Measurements from ENCODE around the gene AKAP6.

AKAP6 gene

DNA sequence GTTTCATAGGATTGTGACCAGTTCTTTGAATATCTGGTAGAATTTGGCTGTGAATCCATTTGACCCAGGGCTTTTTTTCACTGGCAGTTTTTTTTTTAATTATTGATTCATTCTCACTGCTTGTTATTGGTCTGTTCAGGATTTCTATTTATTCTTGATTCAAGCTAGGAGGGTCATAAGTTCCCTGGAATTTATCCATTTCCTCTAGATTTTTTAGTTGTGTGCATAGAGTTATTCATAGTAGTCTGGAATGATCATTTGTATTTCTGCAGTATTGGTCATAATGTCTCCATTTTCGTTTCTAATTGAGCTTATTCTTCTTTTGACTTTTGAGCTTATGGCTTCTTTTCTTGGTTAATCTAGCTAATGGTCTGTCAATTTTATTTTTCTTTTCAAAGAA, 291.6 kb downstream of the AKAP6 start:
- no peak for DNase-seq

GRCh38 chr14:32621585-32621984, 292.5 kb downstream of the AKAP6 start:
- DNase-seq = no peak

DNA sequence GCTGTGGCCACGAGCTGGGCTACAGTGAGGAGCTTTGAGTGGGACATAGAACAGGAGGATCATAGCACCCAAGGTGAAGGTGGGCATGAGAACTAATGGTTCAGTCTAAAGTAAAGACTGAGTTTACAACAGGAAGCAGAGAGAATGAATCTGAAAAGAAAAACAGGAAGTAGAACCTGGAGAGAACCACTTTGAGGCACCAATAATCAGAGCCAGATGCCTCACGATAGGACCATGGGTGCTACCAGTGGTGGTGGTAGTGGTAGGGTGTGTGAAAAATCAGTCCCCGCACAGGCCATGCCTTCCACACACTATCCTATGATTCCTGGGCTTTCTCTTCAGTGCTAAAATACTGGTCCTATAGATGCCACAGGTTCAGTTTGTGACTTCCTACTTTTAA, 293.6 kb downstream of the AKAP6 start:
- DNase-seq = no peak

- DNase-seq = no peak
Measured at GRCh38 chr14:32623300-32624093, 294.4 kb downstream of the AKAP6 start.

GRCh38 chr14:32625211-32625610, 296.1 kb downstream of the AKAP6 start:
- no peak for DNase-seq

GRCh38 chr14:32627545-32628298, 298.6 kb downstream of the AKAP6 start:
- DNase-seq = no peak

GRCh38 chr14:32629236-32629635, 300.1 kb downstream of the AKAP6 start:
- DNase-seq = no peak

GRCh38 chr14:32630701-32631100, 301.6 kb downstream of the AKAP6 start:
- DNase-seq = no peak

DNA sequence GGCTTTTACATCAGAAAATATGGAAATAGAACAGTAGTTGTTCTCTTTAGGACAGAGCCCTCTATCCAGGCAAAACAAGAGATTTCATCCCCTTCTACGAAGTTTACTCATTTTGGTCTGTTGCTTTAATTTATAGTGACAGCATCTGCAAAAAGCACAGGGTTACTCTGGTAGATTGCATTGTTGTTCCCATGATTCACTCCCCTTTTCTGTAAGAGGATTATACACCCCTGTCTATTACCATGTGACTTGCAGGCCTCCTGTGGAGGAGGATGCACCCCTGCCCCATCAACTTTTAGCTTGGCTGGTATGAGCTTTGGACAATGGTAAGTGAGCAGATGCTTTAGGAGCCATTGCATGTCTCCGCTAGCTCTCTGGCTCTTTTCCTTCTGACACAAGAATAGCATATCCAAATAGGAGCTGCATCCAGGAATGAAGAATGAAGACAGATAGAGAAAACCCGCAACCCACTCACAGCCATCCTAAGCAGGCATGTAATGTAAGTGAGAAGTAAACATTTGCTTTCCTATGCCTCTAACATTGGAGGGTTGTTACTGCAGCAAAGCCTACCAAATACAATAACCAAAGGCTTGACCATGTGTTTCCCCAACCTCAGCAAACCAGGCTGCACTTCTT, 304.2 kb downstream of the AKAP6 start:
- DNase-seq = peak in 1 of 51 donors; percentile 33

GRCh38 chr14:32633930-32634329, 304.8 kb downstream of the AKAP6 start:
- DNase-seq = no peak

GRCh38 chr14:32635061-32635719, 306.1 kb downstream of the AKAP6 start:
- DNase-seq = no peak

GRCh38 chr14:32637582-32637981, 308.5 kb downstream of the AKAP6 start:
- DNase-seq = no peak

DNA sequence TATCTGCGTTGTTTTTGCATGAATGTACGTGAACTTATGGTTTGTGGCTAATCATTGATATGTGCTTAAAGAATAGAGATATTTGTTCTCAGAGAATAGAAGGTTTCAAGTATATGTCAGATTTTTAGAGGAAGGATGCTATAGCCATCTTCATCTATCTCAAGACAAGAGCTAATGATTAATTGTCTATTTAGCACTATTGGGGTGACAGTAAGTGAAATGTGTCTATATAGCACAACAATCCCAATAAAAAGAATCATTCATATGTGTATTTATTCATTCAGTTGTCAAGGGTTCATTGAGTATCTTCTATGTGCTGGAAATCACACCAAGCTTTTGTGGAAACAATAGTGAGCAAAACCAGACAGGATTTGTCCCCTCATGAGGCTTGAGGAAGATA, 310.1 kb downstream of the AKAP6 start:
- DNase-seq = no peak

GRCh38 chr14:32645551-32645950, 316.5 kb downstream of the AKAP6 start:
- no peak for DNase-seq

DNA sequence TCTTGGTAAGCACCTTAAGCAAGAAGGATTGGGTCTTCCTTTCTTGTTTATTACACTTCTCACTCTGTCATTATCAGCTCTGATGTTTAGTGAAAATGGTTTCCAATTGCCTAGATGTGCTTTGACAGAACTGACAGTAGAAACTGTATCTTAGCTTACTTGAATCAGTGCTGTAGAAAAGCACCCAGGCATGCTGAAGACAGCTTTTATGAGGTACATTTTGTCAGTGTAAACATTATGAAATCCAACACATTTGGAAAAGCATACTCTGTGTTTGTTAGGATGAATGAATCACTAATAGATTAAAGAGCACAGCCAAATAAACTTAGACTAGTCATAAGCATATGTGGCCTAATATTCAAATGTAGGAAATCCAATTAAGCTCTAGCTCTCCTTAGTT, 319.3 kb downstream of the AKAP6 start:
- DNase-seq = no peak

DNA sequence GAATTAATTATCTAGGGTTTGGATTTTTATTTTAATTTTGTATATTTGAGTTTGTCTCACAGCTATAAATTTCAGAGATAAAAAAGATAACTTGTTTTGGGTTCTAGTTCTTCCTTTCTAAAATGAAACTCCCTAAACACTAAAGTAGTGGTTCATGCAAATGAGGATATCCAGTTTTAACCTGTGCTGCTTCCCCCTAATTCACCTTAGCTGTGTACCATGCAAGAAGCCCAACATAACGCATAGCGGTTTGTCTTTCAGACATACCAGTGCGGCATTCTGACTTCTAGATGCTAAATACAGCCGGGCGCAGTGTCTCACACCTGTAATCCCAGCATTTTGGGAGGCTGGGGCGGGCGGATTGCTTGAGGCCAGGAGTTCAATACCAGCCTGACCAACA, 320.9 kb downstream of the AKAP6 start:
- no peak for DNase-seq

DNA sequence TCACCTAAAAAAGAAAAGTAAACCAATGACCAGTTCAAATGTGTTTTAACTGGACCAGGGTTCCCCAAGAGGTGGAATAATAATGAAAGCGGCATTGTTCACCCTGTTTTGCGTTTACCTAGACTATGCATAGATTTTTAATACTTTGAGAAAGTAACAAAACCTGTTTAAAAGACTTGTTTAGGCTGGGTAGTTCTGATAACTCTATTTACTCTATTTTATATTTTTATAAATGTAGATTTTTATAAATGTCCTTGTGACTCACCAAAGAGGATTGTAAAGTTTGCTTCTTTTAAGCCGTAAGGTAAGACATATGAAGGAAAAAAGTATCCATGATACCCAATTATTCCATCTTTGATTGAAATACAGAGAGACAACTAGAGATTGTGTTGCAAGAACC, 321.6 kb downstream of the AKAP6 start:
- no peak for DNase-seq

GRCh38 chr14:32654106-32654505, 325.0 kb downstream of the AKAP6 start:
- no peak for DNase-seq

GRCh38 chr14:32656601-32657000, 327.5 kb downstream of the AKAP6 start:
- DNase-seq = no peak

DNA sequence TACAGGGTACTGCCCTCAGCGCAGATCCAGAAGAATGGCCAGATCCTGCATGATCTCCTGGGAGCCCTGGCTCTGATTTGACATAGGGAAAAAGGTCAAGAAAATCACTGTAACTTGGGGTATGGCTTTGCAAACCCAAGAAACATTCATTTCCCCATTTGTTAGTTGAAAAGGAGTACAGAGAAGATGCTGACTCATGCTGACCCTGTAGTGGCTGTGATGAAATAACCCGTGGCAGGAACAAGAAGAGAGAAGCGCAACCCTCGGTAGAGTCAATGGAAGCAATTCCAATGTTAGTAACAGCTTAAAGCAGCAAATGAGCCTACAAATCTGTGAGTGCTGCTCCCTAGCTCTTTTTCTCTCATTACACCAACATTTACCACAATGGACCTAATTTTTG, 328.0 kb downstream of the AKAP6 start:
- peak in 31 of 51 donors; percentile 1 to 56 (median 25) for DNase-seq

DNA sequence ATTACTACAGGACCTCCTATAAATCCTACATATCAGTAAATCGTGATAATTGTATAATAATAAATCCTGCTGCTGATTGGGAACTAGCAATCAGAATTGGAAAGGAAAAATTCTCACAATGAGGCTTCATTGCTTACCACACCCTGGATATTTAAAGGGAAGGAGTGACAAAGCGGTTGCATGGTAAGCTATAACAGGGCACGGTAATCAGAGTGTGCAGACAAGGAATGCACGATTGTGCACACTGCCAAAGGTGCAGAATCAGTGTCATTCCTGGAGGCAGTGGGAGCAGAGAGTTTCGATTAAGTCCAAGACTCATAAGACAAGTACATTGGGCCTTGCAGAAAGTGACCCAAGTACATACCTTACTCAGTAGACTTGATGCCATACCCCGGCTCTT, 332.1 kb downstream of the AKAP6 start:
- DNase-seq = no peak

DNA sequence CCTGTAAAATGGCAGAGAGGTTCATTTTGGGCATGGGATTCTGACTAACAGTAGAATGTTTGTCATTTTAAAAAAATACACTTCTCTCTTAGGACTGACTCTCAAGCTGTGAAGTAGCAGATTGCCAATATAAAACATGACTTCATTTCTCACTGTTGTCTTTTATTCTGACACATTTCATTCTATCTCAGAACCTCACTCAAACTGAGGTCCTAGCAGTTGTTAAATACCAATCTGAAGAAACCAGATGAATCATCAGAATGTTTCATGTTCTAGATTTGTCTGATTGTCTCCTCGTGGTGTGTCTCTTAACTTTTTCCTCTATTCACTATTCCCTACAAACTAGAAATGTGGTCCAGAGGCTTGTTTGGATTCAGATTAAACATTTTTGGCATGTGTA, 333.1 kb downstream of the AKAP6 start:
- DNase-seq = no peak

Measured in hypothalamus (tissue), 51 donors.